HepG2 (cell line): ENCODE results near the gene MX2.

ENCODE experiments used
- ARHGAP35 ChIP-seq: sonication (generic); formaldehyde crosslinking; IDR thresholded peaks from 2 replicates; pipeline ENCODE4 v1.9.0; 2022; ENCODE audit warnings: mild to moderate bottlenecking, inconsistent platforms, moderate library complexity, missing genetic modification reagents, borderline replicate concordance
- CTCF ChIP-seq: sonication (generic); formaldehyde crosslinking; IDR thresholded peaks from 2 replicates; pipeline ENCODE4 v1.5.0; 2020; ENCODE audit warnings: mild to moderate bottlenecking, missing genetic modification reagents, moderate library complexity
- SP1 ChIP-seq, 2 experiments: fragments of 450-650 bp in 1 of 2; sonication (generic) in 1 of 2; formaldehyde crosslinking in 1 of 2; IDR thresholded peaks; 2 replicates each; pipeline versions ENCODE4 v1.4.0 to v1.6.1; 2016 to 2020; ENCODE audit warnings: missing genetic modification reagents in 1 of 2

- no peak for TF ChIP-seq SP1 (IDR thresholded peaks at IDR 0.05)
- TF ChIP-seq SP1 (CRISPR knock-in tag; IDR thresholded peaks at IDR 0.05), result no peak
- no peak for TF ChIP-seq CTCF
- no peak for TF ChIP-seq ARHGAP35 (CRISPR knock-in tag)
These were observed 36.4 kb downstream of the MX2 start for GRCh38 chr21:41398251-41398650.
